Neural cell (in vitro differentiated cells): ENCODE results near the gene RFX2. TPM values are rescaled to one million over a fixed set of nuclear protein-coding genes. Genes with fewer than 3 reads are reported as not detected.

Source experiments
- H2AFZ ChIP-seq: fragments of 200-600, 300-800 bp; sonication (generic), shearing (Covaris generic); 2 replicates; pipeline ENCODE4 v1.6.0; 2014; ENCODE audit warnings: low read depth, mild to moderate bottlenecking, antibody characterized with exemption, low read length, moderate library complexity
- H3F3A ChIP-seq: fragments of 200-600 bp; shearing (Covaris generic); 2 replicates; pipeline ENCODE4 v1.6.1; 2016; ENCODE audit warnings: mild to moderate bottlenecking, moderate library complexity, mixed read lengths, antibody characterized with exemption, low read length; ENCODE audit not compliant: insufficient read depth, poor library complexity, severe bottlenecking
- H3K27ac ChIP-seq: fragments of 200-600, 300-800 bp; sonication (generic), shearing (Covaris generic); 2 replicates; pipeline ENCODE4 v1.5.1; 2014; ENCODE audit warnings: mild to moderate bottlenecking, low read length, moderate library complexity
- H3K27me3 ChIP-seq: fragments of 300-800, 200-600 bp; sonication (generic), shearing (Covaris generic); 2 replicates; pipeline ENCODE4 v1.6.0; 2014; ENCODE audit warnings: mild to moderate bottlenecking, low read depth, low read length, moderate library complexity; ENCODE audit not compliant: insufficient read depth
- H3K36me3 ChIP-seq: fragments of 300-800, 200-600 bp; sonication (generic), shearing (Covaris generic); 2 replicates; pipeline ENCODE4 v1.5.1; 2014; ENCODE audit warnings: mild to moderate bottlenecking, antibody characterized with exemption, low read length, moderate library complexity; ENCODE audit not compliant: insufficient read depth
- H3K4me2 ChIP-seq: fragments of 300-800, 200-600 bp; sonication (generic), shearing (Covaris generic); 2 replicates; pipeline ENCODE4 v1.6.0; 2014; ENCODE audit warnings: mild to moderate bottlenecking, low read length
- H3K4me3 ChIP-seq: fragments of 300-800, 200-600 bp; sonication (generic), shearing (Covaris generic); 2 replicates; pipeline ENCODE4 v1.5.1; 2014; ENCODE audit warnings: mild to moderate bottlenecking, low read length, moderate library complexity
- H3K79me2 ChIP-seq: fragments of 200-600 bp; shearing (Covaris generic); replicated peaks from 2 replicates; pipeline ENCODE4 v1.6.0; 2014; ENCODE audit warnings: mild to moderate bottlenecking, low read length, moderate library complexity; ENCODE audit not compliant: insufficient read depth
- H3K9ac ChIP-seq: fragments of 300-800, 200-600 bp; sonication (generic), shearing (Covaris generic); 2 replicates; pipeline ENCODE4 v1.6.1; 2016; ENCODE audit warnings: mild to moderate bottlenecking, low read length, mixed read lengths
- H3K9me2 ChIP-seq: fragments of 200-600 bp; shearing (Covaris generic); 2 replicates; pipeline ENCODE4 v1.6.1; 2016; ENCODE audit warnings: mild to moderate bottlenecking, low read length, mixed read lengths; ENCODE audit not compliant: insufficient read depth
- H3K9me3 ChIP-seq: fragments of 200-600, 300-800 bp; sonication (generic), shearing (Covaris generic); 2 replicates; pipeline ENCODE4 v1.6.1; 2016; ENCODE audit warnings: mild to moderate bottlenecking, mixed run types, low read length, moderate library complexity, mixed read lengths
- H4K20me1 ChIP-seq: fragments of 200-600 bp; shearing (Covaris generic); 2 replicates; pipeline ENCODE4 v1.6.1; 2016; ENCODE audit warnings: mild to moderate bottlenecking, mixed run types; ENCODE audit not compliant: insufficient read depth
- CTCF ChIP-seq: fragments of 450-650 bp; IDR thresholded peaks from 2 replicates; pipeline ENCODE4 v1.5.1; 2014; ENCODE audit warnings: antibody characterized with exemption, mild to moderate bottlenecking, moderate library complexity; ENCODE audit not compliant: poor library complexity, severe bottlenecking
- EP300 ChIP-seq: fragments of 450-650 bp; conservative IDR thresholded peaks from 2 replicates; pipeline ENCODE4 v1.6.1; 2014; ENCODE audit warnings: antibody characterized with exemption, mild to moderate bottlenecking, moderate library complexity; ENCODE audit not compliant: poor library complexity, severe bottlenecking
- EZH2 ChIP-seq: fragments of 200-600, 300-800 bp; shearing (Covaris generic), sonication (generic); IDR thresholded peaks from 2 replicates; pipeline ENCODE4 v1.6.1; 2014; ENCODE audit warnings: antibody characterized with exemption, low read length, borderline replicate concordance, mild to moderate bottlenecking; ENCODE audit not compliant: insufficient read depth, poor library complexity, severe bottlenecking
- MXI1 ChIP-seq: fragments of 450-650 bp; conservative IDR thresholded peaks from 2 replicates; pipeline ENCODE4 v1.6.1; 2014; ENCODE audit warnings: antibody characterized with exemption, mild to moderate bottlenecking; ENCODE audit not compliant: poor library complexity, severe bottlenecking
- POLR2AphosphoS5 ChIP-seq: IDR thresholded peaks from 2 replicates; pipeline ENCODE4 v1.6.1; 2012
- RAD21 ChIP-seq: fragments of 450-650 bp; conservative IDR thresholded peaks from 2 replicates; pipeline ENCODE4 v1.6.1; 2014; ENCODE audit warnings: antibody characterized with exemption, mild to moderate bottlenecking, moderate library complexity
- SMC3 ChIP-seq: fragments of 450-650 bp; conservative IDR thresholded peaks from 2 replicates; pipeline ENCODE4 v1.6.1; 2014; ENCODE audit warnings: antibody characterized with exemption, mild to moderate bottlenecking, moderate library complexity; ENCODE audit not compliant: poor library complexity
- TAF1 ChIP-seq: IDR thresholded peaks from 2 replicates; pipeline ENCODE4 v1.6.1; 2012; ENCODE audit warnings: low read depth
- polyA plus RNA-seq: library from polyadenylated mRNA; depleted of rRNA; stranded (reverse); fragments of >200 nt; gene quantifications from 2 replicates; pipeline ENCODE4 v1.2.3, GENCODE V29; 2014
- TF ChIP-seq, protein P1 (sequence below): IDR thresholded peaks from 2 replicates; pipeline ENCODE4 v1.6.1; 2012; ENCODE audit warnings: borderline replicate concordance

Gene RFX2
- polyA plus RNA-seq, 1 donor from 2014 or later: 0.69 TPM

DNA sequence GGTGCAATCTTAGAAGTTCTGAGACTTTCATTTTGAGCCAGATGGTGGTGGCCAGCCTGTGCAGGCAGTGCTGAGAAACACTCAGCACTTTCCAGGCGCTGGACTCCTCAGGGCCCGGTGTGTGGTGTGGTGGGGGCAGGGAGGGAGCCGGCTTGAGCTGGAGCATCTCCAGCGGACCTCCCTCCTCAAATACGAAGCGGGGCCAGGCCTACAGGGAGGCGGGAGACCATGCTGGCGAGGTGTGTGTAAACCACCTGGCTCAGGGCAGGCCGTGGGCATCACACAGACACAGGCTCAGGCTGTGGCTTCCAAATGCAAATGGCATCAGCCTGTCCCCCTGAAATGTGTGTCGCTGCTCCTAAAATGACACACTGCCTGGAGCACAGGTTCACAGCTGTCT is 99.1 kb downstream of the RFX2 start:
- Histone ChIP-seq H3K36me3 (no peaks in the 10 kb centered on the region), H3K4me2 (no peak overlapping the region), H2AFZ (no peak overlapping the region), H3K9me3 (no peaks in the 10 kb centered on the region), H3K9me2 (no peaks in the 10 kb centered on the region), H3K4me3 (no peak overlapping the region), H3K79me2 (no peaks in the 10 kb centered on the region), H3F3A (no peaks in the 10 kb centered on the region), H3K27me3 (no peaks in the 10 kb centered on the region), H4K20me1 (no peaks in the 10 kb centered on the region), H3K27ac (no peak overlapping the region), H3K9ac (no peak overlapping the region)
- TF ChIP-seq POLR2AphosphoS5 (no peak), RAD21 (no peak), EZH2 (no peak), EP300 (no peak), TAF1 (no peak), MXI1 (no peak)
- TF ChIP-seq, protein P1, sequence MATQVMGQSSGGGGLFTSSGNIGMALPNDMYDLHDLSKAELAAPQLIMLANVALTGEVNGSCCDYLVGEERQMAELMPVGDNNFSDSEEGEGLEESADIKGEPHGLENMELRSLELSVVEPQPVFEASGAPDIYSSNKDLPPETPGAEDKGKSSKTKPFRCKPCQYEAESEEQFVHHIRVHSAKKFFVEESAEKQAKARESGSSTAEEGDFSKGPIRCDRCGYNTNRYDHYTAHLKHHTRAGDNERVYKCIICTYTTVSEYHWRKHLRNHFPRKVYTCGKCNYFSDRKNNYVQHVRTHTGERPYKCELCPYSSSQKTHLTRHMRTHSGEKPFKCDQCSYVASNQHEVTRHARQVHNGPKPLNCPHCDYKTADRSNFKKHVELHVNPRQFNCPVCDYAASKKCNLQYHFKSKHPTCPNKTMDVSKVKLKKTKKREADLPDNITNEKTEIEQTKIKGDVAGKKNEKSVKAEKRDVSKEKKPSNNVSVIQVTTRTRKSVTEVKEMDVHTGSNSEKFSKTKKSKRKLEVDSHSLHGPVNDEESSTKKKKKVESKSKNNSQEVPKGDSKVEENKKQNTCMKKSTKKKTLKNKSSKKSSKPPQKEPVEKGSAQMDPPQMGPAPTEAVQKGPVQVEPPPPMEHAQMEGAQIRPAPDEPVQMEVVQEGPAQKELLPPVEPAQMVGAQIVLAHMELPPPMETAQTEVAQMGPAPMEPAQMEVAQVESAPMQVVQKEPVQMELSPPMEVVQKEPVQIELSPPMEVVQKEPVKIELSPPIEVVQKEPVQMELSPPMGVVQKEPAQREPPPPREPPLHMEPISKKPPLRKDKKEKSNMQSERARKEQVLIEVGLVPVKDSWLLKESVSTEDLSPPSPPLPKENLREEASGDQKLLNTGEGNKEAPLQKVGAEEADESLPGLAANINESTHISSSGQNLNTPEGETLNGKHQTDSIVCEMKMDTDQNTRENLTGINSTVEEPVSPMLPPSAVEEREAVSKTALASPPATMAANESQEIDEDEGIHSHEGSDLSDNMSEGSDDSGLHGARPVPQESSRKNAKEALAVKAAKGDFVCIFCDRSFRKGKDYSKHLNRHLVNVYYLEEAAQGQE: no peak

GRCh38 chr19:6010107-6010506 is 100.2 kb downstream of the RFX2 start:
- no peak overlapping the region for H3K9ac ChIP-seq
- no peaks in the 10 kb centered on the region for H3K9me3 ChIP-seq
- H3K4me3 ChIP-seq: no peak overlapping the region
- H3K27ac ChIP-seq: no peak overlapping the region
- TF ChIP-seq RAD21 (no peak), CTCF (no peak), TAF1 (no peak), SMC3 (no peak), POLR2AphosphoS5 (no peak), MXI1 (no peak), EP300 (no peak), EZH2 (no peak)
- TF ChIP-seq, protein P1: no peak
- no peaks in the 10 kb centered on the region for H3K27me3 ChIP-seq
- H3K36me3 ChIP-seq: no peaks in the 10 kb centered on the region
- H3K4me2 ChIP-seq: no peak overlapping the region
- no peak overlapping the region for H2AFZ ChIP-seq
- no peaks in the 10 kb centered on the region for H4K20me1 ChIP-seq
- no peaks in the 10 kb centered on the region for H3K9me2 ChIP-seq
- no peaks in the 10 kb centered on the region for H3K79me2 ChIP-seq
- H3F3A ChIP-seq: no peaks in the 10 kb centered on the region
